Cardiac septum (tissue), 1 donor: Measurements from ENCODE around the gene FBXO31. TPM values are rescaled to one million over a fixed set of nuclear protein-coding genes. Genes with fewer than 3 reads are reported as not detected.

ENCODE experiments used
- DNase-seq: peaks from one replicate; pipeline ENCODE4 v3.0.0-alpha.2; 2020; ENCODE audit warnings: low spot score
- intact Hi-C: fragments of 100-400 bp; cut with DNase I; formaldehyde crosslinking; loops from one replicate; pipeline ENCODE4 v1.14.0; 2022
- total RNA-seq: library from RNA; stranded (reverse); fragmentation: NEBNext Ultra II Directional; extraction: Animal tissue kit (Norgen Biotek cat#: 25700); gene quantifications from one replicate; pipeline ENCODE4 v1.2.1, GENCODE V29; 2021
- donor health status: DM: no; HTN: no; CAD: no.

FBXO31 gene
- total RNA-seq, 1 donor from 2014 or later: 73.9 TPM

GRCh38 chr16:87412371-87412995 is 28.9 kb upstream of the FBXO31 start:
- no peak for DNase-seq
- intact Hi-C loops: no loop called here

GRCh38 chr16:87411375-87412271 is 28.0 kb upstream of the FBXO31 start:
- no peak for DNase-seq
- intact Hi-C loops: no loop called here

GRCh38 chr16:87410968-87411367 is 27.4 kb upstream of the FBXO31 start:
- DNase-seq: no peak
- intact Hi-C loops: no loop called here

- no peak for DNase-seq
- intact Hi-C loops: no loop called here
Observed at GRCh38 chr16:87410530-87410929, 27.0 kb upstream of the FBXO31 start.

- DNase-seq: no peak
- intact Hi-C loops: no loop called here
Observed at GRCh38 chr16:87409781-87410180, 26.2 kb upstream of the FBXO31 start.

GRCh38 chr16:87409153-87409552 is 25.6 kb upstream of the FBXO31 start:
- intact Hi-C loops: no loop called here
- DNase-seq: no peak

GRCh38 chr16:87407511-87408112 is 24.0 kb upstream of the FBXO31 start:
- intact Hi-C loops: no loop called here
- DNase-seq: peak; percentile 82

GRCh38 chr16:87406495-87407088 is 23.0 kb upstream of the FBXO31 start:
- no peak for DNase-seq
- intact Hi-C loops: no loop called here

GRCh38 chr16:87404764-87405625 is 21.4 kb upstream of the FBXO31 start:
- intact Hi-C loops: no loop called here
- no peak for DNase-seq

GRCh38 chr16:87395181-87395842 is 11.7 kb upstream of the FBXO31 start:
- intact Hi-C loops: no loop called here
- DNase-seq: no peak

- no peak for DNase-seq
- intact Hi-C loops: loop anchor here (2.0 to 5.0 kb wide), 3 partner anchors 77 to 244 kb away; partner anchors contain the start of gene C16orf95
Observed at GRCh38 chr16:87393680-87394055, 10.1 kb upstream of the FBXO31 start.

- intact Hi-C loops: loop anchor here (2.0 to 5.0 kb wide), 3 partner anchors 76 to 244 kb away; partner anchors contain the start of gene C16orf95
- no peak for DNase-seq
Observed at GRCh38 chr16:87392821-87393679, 9.5 kb upstream of the FBXO31 start.

- intact Hi-C loops: loop anchor here (2.0 to 5.0 kb wide), 3 partner anchors 75 to 245 kb away; partner anchors contain the start of gene C16orf95
- DNase-seq: peak; percentile 99
Observed at GRCh38 chr16:87391950-87392820, 8.6 kb upstream of the FBXO31 start, which contains the start of gene MAP1LC3B. MAP1LC3B (plus strand) TSS chr16:87392336; CDS start chr16:87392428, 92 bp downstream.

- intact Hi-C loops: loop anchor here (5.0 kb wide), 2 partner anchors 106 to 246 kb away; no protein-coding TSS in a partner anchor
- no peak for DNase-seq
Observed at GRCh38 chr16:87391324-87391949, 7.9 kb upstream of the FBXO31 start.

GRCh38 chr16:87390641-87391323 is 7.2 kb upstream of the FBXO31 start:
- no peak for DNase-seq
- intact Hi-C loops: loop anchor here (5.0 kb wide), 2 partner anchors 107 to 247 kb away; no protein-coding TSS in a partner anchor
